ENCODE measurements around the gene SLC7A6.

GRCh38 chr16:68233835-68234187, 30.5 kb upstream of the SLC7A6 start:
- TF ChIP-seq POLR2AphosphoS5 (IDR thresholded peaks at IDR 0.05) (no peak), CTCF (IDR thresholded peaks at IDR 0.05) (no peak)

All from prostate gland (tissue), 2 donors.